NOMO-1 treated with dmso at 0.1 percent for 144 hours (cell line): ENCODE measurements around the gene ARHGAP42.

Experiments
- DNase-seq: peaks from one replicate; lab custom pipeline; 2025; ENCODE audit not compliant: unreplicated experiment; lab: John Stamatoyannopoulos, UW

The ARHGAP42 gene

GRCh38 chr11:100830978-100831732 is 144.1 kb downstream of the ARHGAP42 start:
- no peak for DNase-seq

DNA sequence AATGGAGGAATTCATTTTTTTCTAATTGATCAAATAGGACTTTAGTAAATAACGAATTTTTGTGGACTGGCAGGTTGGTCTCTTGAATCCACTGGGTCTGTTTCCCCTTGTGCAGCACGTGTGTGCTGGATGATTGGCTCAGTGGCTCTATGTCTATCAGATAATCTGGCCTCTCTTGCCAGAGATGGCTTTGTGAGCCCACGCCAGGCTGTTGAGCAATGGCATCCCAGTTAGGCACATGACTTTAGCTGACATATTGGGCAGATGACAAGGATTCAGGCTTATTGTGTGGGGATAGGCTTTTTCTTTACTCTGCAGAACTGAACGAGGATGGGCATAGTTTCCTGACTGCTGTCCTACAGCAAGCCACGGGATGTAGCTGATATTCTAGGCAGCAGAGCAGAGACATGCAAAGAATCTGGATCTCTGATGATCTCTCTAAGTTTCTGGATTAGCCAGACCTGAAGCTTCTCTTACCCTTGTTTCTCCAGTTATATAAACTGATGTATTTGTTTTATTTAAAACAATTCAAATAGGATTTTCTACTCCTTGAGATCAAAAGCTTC is 144.9 kb downstream of the ARHGAP42 start:
- no peak for DNase-seq

GRCh38 chr11:100832829-100833228 is 145.7 kb downstream of the ARHGAP42 start:
- no peak for DNase-seq

DNA sequence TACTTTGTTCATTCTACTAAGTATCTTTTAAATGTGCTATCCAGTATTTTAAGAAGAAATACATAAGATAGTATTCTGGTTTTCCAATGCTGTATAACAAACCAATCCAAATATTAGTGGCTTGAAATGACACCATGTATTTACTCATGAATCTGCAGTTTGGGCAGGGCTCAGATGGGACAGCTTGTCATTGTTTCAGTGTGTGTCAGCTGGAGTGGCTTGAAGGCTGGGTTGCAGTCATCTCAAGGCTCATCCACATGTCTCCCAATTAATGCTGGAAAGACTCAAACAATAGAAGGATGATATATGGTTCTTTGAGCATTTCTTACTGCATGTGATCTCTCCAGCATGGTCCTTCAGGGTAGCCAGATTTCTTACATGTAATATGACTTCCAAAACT is 146.2 kb downstream of the ARHGAP42 start:
- no peak for DNase-seq

DNA sequence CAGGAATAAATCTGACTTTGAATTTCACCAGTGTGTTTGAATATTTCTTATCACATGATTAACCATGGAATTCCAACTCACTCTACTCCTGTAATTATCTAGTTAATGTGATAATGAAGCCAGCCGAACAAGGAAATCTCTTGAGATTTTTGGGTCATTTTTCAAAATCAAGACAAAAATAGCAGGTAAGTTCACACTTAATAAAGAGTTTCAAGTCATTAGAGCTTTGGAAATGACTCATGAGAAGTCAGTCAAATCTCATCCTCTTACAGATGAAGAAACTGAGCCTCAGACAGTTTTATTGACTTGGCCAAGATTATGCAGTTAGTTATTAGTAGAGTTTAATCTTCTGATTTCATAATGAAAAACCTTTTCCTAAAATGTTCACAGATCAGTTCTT is 148.8 kb downstream of the ARHGAP42 start:
- no peak for DNase-seq

DNA sequence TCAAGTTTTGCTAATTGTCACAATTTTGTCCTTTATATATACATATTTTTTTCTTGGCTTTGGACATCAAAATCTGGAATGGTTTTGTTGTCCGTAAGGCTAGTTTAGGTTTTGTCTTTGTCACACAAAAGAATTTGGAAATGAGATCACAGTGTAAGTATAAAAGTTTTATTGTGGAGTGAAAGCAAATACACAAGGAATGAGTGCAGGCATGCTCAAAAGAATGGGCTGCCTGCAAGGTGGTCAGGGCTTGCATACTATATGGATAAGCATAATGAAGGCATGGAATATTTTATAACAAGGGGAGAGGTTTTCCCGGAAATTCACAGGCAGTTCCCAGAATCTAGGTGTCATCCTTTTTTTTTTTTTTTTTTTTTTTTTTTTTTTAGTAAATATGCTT is 150.2 kb downstream of the ARHGAP42 start:
- DNase-seq: no peak

- DNase-seq: no peak
Measured at GRCh38 chr11:100841711-100842407, 154.8 kb downstream of the ARHGAP42 start.

DNA sequence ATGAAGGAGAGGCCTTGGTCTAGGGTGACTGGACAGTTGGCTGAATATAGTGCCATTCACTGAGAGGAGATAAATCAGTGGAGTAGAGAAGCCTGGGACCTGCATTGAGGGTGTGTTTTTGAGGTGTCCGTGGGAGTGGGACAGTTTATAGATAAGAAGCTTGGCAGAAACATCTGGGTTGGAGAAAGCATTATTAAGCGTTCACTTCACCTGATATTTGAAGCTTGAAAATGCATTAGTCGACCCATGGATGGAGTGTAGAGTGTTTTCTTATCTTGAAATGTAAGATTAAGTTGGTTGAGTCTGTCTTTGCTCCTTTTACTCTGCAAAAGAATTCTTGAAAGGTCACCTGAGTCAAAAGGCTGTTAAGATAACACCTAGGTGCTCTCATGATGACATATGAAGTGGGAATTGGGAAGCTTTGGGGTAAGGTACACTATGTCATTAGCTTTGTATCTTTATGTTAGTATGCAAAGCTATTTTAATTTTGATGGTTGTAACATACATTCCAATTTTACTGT is 160.7 kb downstream of the ARHGAP42 start:
- no peak for DNase-seq

DNA sequence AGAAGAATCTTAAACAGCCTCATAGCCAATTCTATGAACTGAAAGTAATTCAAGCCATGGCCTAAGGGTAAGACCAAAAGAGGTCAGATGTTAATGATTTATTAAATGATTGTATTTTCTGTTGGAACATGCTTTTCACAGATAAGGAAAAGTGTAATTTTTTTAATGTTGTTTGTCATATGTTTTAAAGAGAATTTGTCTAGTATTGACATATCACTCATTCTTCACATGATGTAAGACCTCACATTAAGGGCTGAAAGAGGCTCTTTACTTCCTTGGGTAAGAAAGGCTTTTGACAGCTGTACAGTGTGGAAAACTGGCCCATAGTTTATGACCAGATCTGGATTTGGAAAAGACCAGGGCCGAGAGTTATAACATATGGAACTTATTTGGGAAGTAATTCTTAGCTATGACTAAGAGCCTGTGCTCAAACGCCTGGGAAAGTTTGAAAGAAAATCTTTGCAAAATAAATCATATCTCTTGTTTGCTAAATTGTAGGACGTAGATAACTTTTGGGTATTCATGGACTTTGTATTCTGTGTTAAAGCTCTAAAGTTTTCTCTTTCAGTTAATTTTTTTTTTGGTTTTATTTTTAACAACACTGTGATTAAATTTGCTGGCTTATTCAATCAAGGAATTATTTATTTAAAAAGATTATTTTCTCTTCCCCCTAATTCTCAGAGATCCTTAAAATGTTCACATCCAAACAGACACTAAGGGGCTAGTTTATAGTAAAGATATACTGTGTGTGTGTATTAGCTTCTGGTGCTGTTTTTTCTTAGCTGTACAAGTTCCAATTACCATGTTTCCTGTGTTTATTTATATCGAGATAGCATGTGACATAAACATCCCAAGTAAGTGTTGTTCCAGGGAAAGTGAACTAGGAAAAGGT is 162.2 kb downstream of the ARHGAP42 start:
- DNase-seq: no peak

DNA sequence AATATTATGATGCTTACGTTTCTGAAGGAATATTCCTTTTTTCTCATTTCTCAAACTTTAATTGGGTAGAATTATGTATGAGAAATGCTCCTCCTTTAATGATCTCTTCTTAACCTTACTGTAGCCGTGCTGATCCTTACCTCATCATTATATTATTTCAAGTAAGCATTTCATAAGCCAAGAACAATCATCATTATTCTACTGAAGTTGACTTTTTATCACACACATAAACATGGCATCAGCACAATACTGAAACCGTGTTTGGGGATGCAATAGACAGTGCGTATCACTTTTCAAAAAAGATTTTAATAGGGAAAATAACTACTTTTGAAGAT is 162.8 kb downstream of the ARHGAP42 start:
- no peak for DNase-seq

GRCh38 chr11:100851147-100851546 is 164.1 kb downstream of the ARHGAP42 start:
- no peak for DNase-seq

DNA sequence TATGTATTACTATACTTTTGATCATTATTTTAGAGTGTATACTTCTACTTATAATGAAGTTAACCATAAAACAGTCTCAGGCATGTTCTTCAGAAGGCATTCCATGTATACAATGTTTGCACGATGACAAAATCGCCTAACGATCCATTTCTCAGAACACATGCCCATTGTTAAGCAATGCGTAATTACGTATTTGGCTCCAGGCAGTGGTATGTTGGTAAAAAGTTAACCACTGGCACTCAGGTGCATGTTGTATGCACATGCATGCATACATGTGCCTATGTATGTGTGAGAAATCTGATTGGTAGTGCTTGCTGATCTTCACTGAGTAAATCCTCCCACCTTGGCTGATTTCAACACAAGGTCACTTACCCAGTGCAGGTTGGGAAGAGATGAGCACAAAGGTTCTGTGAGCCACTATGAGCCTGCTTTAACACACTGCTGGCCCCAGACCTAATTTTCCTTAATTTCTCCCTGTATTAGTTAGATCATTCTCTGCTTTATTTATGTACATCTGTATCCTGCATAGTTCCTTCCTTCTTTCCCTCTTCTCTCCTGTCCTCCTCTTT is 164.6 kb downstream of the ARHGAP42 start:
- no peak for DNase-seq

DNA sequence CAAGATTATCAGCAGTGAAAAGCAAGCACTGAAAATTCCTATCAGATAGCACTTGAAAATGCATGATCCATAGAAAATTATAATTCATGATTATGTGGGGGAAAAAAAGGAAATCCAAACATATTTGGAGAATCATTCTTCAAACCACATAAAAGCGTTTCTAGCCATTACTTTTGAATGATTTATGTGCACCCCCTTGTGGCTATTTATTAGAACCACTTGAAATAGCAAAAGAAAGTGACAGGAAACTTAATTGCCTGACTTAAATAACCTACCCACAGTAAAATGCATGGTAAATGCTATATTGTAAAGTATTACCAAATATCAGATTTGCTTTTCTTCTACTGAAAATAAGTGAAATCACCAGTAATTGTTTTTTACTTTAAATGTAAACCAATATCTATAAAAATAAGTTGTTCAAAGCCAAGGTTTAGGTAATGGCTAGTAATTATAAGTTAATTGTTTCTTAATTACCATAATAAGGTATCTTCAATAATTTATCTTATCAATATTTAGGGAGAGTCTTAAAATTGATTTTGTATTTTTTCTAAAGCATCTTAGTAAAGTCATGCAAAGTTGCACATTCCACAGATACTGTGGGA is 168.5 kb downstream of the ARHGAP42 start:
- DNase-seq: peak; percentile 1

- no peak for DNase-seq
Measured at GRCh38 chr11:100857236-100858005, 170.3 kb downstream of the ARHGAP42 start.

- no peak for DNase-seq
Measured at GRCh38 chr11:100860318-100861155, 173.4 kb downstream of the ARHGAP42 start.

GRCh38 chr11:100861212-100861611 is 174.1 kb downstream of the ARHGAP42 start:
- no peak for DNase-seq

- peak; percentile 1 for DNase-seq
Measured at GRCh38 chr11:100863080-100863581, 176.0 kb downstream of the ARHGAP42 start.

- DNase-seq: no peak
Measured at GRCh38 chr11:100865443-100866065, 178.5 kb downstream of the ARHGAP42 start.
